Fibroblast of mammary gland (primary cell): ENCODE measurements around the gene ZFYVE26.

Experiments used
- DNase-seq: peaks from one replicate; pipeline ENCODE4 v3.0.0-alpha.2; 2010; ENCODE audit warnings: low read depth
- H3K4me3 ChIP-seq: 2 replicates; pipeline ENCODE4 v1.5.1; 2011; ENCODE audit warnings: low read depth, mild to moderate bottlenecking, low read length, moderate library complexity; ENCODE audit not compliant: control insufficient read depth
- TF ChIP-seq, protein P1 (sequence below): conservative IDR thresholded peaks from 2 replicates; pipeline ENCODE4 v1.5.1; 2011; ENCODE audit warnings: low read depth, low read length, inconsistent platforms; ENCODE audit not compliant: control insufficient read depth, insufficient read depth

Gene ZFYVE26

DNA sequence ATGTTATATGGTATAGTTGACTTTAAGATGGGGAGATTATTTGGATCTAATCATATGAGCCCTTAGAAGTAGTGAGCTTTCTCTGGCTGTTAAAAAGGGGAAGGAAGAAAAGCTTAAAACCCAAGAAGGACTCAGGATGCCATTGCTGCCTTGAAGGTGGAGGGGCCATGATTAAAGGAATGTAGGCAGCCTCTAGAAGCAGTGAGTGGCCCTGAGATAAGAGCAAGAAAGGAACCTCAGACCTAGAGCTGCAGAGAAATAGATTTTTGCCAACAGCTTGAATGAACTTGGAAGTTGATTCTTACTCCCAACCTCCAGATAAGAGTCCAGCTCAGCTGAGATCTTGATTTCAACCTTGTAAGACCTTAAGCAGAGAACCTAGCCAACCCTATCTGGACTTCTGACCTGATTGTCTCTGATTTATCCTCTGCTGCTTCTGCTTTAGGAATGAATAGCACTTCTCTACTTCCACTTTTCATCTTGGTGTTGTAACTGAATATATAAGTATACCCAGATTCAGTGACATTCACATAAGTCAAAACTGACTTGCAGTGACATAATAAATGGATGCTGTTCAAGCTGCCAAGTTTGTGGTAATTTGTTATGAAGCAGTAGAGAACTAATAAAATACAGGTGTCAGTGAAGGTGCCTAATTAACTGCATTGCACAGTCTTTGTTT, 36.7 kb upstream of the ZFYVE26 start:
- H3K4me3 ChIP-seq: no peak overlapping the region
- no peak for DNase-seq
- TF ChIP-seq, protein P1, sequence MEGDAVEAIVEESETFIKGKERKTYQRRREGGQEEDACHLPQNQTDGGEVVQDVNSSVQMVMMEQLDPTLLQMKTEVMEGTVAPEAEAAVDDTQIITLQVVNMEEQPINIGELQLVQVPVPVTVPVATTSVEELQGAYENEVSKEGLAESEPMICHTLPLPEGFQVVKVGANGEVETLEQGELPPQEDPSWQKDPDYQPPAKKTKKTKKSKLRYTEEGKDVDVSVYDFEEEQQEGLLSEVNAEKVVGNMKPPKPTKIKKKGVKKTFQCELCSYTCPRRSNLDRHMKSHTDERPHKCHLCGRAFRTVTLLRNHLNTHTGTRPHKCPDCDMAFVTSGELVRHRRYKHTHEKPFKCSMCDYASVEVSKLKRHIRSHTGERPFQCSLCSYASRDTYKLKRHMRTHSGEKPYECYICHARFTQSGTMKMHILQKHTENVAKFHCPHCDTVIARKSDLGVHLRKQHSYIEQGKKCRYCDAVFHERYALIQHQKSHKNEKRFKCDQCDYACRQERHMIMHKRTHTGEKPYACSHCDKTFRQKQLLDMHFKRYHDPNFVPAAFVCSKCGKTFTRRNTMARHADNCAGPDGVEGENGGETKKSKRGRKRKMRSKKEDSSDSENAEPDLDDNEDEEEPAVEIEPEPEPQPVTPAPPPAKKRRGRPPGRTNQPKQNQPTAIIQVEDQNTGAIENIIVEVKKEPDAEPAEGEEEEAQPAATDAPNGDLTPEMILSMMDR: no peak

DNA sequence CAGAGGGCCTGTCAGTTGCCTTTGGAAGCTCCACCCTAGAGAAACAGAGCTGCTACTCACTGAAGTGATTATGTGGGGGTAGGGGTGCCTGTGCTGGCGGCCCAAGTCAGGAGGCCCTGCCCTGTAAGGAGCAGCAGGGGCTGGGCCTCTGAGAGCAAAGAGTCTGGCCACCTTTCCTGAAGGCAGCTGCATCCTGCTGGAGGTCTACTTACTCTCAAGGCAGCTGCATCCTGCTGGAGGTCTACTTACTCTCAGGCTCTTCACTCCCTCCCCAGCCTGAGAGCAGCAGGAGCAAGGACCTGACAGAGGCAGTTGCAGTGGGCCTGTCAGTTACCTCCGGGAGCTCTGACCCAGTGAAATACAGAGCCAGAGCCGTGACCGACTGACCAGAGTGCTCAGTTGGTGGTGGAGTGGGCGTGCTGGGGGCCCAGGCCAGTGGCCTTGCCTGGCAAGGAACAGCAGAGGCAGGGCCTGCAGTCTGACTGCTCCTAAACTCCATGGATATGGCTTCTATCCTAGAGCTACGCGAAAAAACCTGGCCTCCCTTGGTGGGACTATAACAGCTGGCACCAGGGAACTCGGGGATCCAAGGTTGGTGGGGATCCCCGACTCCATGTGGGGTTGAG, 35.5 kb upstream of the ZFYVE26 start:
- H3K4me3 ChIP-seq: no peak overlapping the region
- DNase-seq: no peak
- TF ChIP-seq, protein P1: no peak

DNA sequence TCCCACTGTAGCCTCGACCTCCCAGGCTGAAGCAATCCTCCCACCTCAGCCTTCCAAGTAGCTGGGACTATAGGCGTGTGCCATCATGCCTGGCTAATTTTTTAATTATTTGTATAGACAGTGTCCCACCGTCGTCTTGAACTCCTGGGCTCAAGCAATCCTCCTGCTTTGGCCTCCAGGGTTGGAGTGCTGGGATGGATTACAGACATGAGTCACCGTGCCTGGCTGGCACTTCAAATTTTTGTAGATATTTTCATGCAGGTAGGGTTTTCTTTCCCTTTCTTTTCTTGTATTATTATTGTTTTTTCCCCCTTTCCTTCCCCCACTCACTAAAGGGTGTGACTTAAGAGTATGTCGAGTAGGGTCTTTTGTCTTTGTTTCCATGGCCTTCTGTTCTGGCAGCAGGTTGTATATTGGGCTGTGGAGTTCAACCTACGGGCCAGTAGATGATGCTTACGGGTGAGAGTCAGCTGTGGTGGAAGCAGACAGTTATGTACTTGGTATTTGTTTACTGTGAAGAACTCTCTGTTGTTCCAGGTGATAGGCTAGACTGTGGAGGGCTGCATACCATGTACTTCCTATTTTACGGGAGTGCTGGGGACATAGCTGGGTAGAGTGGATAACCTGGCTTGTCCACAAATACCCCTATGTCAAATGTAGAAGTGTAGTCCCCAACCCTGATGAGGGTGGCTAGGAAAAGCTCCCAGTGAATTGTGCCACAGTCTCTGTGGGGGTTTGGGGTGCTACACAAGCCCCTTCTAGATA, 33.9 kb upstream of the ZFYVE26 start:
- H3K4me3 ChIP-seq: no peak overlapping the region
- DNase-seq: no peak
- TF ChIP-seq, protein P1: no peak

DNA sequence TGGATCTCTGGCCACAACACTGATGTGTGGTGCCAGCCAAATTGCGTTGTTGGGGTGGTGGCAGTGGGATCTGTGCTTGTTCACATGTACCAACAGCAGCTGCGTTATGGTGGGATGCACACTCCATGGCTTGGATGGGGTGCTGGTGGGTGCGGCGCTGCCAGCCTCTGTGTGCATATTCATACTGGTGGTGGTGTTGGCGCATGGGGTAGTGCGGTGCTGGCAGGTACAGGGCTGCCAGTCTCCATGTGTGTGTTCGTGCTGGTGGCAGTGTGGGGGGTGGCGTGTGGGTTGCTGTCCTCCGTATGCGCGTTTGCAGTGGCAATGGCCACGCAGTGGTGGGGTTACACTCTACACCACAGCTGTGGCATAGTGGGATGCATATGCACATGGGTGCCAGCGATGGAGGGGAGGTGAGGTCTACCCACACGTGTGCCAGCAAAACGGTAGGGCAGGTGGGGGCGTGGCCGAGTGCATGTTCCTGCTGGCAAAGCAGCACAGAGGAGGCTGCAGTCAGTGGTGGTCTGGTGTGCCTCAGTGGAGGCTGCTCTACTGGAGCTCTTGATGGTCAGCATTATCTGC, 29.7 kb upstream of the ZFYVE26 start:
- DNase-seq: no peak

GRCh38 chr14:67837011-67837624, 20.7 kb upstream of the ZFYVE26 start:
- TF ChIP-seq, protein P1: peak; percentile 75
- peak; percentile 87 for DNase-seq
- no peak overlapping the region for H3K4me3 ChIP-seq

More for the DNA sequence above, 29.7 kb upstream of the ZFYVE26 start:
- H3K4me3 ChIP-seq: no peak overlapping the region
- TF ChIP-seq, protein P1: no peak

DNA sequence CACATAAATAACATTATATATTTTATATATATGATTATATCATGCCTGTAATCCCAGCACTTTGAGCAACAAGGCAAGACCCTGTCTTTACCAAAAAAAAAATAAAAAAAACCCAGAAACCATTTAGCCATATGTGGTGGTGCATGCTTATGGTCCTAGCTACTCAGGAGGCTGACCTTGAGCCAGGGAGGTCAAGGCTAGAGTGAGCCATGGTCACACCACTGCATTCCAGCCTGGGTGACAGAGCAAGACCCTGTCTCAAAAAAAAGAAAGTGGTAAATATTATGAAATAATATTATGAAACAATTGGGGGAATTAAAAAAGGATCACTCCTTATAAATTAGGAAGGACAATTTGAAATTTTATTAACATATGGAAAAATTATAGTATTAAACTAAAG, 19.2 kb upstream of the ZFYVE26 start:
- DNase-seq: no peak
- H3K4me3 ChIP-seq: no peak overlapping the region
- TF ChIP-seq, protein P1: no peak
